ENCODE results near the gene SLC2A10.

Gene SLC2A10

DNA sequence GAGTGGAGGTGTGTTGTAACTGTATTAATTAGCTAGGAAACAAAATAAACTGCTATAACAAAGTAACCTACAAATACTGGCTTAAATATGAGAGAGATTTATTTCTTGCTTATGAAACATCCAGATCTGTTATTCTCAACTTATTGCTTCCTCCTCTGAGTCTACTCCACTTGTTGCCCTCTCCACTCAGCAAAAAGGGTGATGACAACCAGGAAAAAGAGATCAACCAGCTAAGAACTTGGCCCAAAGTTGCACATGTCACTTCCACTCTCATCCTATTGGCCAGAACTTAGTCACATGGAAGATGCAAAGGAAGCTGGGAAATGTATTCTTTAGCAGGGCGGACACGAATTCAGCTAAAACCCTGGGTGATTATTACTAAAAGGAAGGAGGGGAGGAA lies 15.0 kb upstream of the SLC2A10 start:
- TF ChIP-seq, protein P1, sequence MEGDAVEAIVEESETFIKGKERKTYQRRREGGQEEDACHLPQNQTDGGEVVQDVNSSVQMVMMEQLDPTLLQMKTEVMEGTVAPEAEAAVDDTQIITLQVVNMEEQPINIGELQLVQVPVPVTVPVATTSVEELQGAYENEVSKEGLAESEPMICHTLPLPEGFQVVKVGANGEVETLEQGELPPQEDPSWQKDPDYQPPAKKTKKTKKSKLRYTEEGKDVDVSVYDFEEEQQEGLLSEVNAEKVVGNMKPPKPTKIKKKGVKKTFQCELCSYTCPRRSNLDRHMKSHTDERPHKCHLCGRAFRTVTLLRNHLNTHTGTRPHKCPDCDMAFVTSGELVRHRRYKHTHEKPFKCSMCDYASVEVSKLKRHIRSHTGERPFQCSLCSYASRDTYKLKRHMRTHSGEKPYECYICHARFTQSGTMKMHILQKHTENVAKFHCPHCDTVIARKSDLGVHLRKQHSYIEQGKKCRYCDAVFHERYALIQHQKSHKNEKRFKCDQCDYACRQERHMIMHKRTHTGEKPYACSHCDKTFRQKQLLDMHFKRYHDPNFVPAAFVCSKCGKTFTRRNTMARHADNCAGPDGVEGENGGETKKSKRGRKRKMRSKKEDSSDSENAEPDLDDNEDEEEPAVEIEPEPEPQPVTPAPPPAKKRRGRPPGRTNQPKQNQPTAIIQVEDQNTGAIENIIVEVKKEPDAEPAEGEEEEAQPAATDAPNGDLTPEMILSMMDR (IDR thresholded peaks at IDR 0.05; ENCODE audit: low read depth, low read length): no peak
- no peak for DNase-seq (ENCODE audit: extremely low read depth, low read depth)

DNA sequence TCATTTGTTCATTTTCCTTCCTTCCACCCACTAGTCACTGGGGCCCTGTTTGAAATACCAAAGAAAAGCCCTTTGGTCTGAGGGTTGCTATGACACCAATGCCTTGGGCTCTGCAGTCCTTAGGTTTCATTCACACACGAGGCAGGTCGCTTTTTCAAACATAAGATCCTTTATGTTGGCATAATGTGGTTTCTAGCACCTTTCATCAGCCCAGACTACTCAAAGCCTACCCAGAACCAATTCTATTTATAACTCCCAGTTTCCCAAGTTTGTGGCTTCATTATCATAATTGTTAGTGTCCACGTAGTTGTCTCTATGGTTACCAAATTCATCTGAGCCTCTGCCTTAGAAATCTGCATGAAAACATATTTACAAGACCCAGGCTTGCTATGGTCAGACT lies 13.6 kb upstream of the SLC2A10 start:
- TF ChIP-seq, protein P1 (IDR thresholded peaks at IDR 0.05; ENCODE audit: low read depth, low read length): no peak
- peak; percentile 81 for DNase-seq (ENCODE audit: extremely low read depth, low read depth)

DNA sequence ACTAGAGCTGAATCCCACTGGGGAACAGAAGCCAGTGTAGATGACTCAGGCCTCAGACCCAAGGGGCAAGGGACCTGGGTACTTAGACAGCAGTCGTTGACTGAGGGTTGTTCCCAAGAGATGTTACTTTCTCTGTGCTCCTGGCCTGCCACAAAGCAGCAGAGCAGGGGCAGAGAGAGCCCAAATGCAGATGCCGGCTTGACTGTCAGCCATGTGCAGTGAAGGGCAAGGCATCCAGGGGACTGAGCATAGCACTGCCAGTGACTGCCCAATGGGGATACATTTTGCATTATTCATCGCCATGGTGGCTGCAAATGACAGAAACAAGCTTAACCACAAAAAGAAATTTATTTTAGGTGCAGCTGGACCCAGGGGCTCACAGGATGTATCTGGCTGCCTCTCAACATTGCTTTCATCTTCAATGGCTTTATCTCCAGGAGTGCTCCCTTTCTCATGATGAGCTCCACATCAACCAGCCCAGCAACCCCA lies 12.6 kb upstream of the SLC2A10 start:
- no peak for DNase-seq (ENCODE audit: extremely low read depth, low read depth)

DNA sequence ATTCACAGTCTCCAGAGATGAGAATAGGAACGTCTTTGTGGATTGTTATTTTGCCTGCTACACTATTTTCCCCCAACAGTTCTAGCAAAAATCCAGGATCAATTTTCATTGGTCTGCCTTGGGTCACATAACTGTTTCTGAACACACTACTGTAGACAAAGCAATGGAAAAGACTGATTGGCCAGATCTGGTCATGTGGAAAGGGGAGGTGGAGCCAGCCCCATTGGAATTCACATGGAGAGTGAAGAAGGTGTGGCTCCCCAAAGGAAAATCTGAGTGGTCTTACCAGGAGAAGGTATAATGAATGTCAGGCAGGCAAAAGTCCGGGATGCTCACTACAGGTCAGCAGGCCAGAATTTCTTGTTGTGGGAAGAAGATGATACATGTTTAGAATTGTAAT lies 10.7 kb upstream of the SLC2A10 start:
- TF ChIP-seq, protein P1 (IDR thresholded peaks at IDR 0.05; ENCODE audit: low read depth, low read length): no peak
- no peak for DNase-seq (ENCODE audit: extremely low read depth, low read depth)

More for the DNA sequence above, 12.6 kb upstream of the SLC2A10 start:
- TF ChIP-seq, protein P1 (IDR thresholded peaks at IDR 0.05; ENCODE audit: low read depth, low read length): no peak

DNA sequence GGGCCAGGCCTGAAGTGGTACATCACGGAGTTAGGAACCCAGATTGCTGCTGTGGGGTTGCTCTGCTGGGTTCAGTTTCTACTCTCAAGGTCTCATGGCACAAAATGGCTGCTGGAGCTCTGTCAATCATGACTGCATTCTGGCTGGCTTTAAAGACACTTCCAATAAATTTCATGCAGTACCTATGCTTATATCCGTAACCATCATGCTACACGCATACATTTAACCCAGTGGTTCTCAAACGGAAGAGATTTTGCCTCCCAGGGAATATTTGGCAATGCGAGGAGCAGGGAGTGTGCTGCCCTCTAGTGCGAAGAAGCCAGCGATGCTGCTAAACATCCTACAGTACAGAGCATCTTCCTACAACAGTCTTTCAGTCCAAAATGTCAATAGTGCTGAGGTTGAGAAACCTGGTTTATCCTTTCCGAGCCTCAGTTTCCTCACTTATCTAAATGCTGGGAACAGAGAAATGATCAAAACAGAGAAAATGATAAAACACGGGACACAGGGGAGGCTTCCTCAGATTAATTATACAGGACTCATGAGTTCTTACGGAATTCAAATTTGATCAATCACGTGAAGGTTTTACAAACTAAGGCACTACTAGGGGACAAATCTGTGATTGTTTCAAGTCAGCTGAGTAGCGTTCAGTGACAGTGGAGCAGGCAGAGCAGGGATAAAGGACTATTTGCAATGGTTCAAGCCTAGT lies 9.6 kb upstream of the SLC2A10 start:
- TF ChIP-seq, protein P1 (IDR thresholded peaks at IDR 0.05; ENCODE audit: low read depth, low read length): peak; percentile 67
- no peak for DNase-seq (ENCODE audit: extremely low read depth, low read depth)

DNA sequence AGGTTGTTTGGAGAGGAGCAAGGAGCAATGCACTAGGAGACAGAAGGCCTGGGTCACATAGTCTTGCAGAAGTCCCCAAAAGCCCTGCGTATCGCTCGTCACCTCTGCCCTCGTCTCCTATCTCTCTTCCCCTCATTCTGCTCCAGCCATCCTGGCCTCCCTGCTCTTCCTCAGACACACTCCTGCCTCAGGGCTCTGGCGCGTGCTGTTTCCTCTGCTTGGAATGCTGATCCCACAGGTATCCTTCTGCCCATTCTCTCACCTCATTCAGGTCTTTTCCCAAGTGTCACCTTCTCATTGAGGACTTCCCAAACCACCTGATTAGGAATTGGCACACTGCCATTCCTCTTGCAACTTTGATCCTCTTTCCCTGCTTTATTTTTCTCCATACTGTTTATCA lies 9.0 kb upstream of the SLC2A10 start:
- DNase-seq (ENCODE audit: extremely low read depth, low read depth): no peak
- TF ChIP-seq, protein P1 (IDR thresholded peaks at IDR 0.05; ENCODE audit: low read depth, low read length): no peak

DNA sequence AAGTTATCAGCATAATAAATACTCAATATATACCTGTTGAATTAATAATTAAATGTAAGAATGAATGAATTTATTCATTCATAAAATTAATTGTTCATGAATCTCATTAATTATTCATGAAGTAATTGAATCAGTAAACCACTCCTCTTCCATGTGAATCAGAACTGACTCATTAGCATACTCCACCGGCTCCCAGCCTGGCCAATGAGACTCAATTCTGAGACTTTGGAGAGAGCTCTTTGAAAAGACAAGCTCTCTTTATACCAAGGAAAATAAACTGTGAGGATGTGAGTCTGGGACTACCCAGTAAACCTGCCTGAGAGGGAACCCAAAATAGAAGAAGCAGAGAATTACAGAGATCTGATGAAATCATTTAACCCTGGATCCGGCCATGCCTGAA lies 8.4 kb upstream of the SLC2A10 start:
- TF ChIP-seq, protein P1 (IDR thresholded peaks at IDR 0.05; ENCODE audit: low read depth, low read length): no peak
- DNase-seq (ENCODE audit: extremely low read depth, low read depth): no peak
